Fibroblast of skin of right biceps (primary cell): ENCODE results near the gene PTGES2.
A peak's percentile ranks its signal among the peaks of the same experiment; 100 is the strongest.
"Not testable (repeated sequence)": the region's sequence is repeated elsewhere in the genome, so short reads cannot be mapped to it uniquely, and the experiment has no call there.

Source experiments
- DNase-seq: peaks from one replicate; pipeline ENCODE4 v3.0.0-alpha.2; 2013

Gene PTGES2

DNA sequence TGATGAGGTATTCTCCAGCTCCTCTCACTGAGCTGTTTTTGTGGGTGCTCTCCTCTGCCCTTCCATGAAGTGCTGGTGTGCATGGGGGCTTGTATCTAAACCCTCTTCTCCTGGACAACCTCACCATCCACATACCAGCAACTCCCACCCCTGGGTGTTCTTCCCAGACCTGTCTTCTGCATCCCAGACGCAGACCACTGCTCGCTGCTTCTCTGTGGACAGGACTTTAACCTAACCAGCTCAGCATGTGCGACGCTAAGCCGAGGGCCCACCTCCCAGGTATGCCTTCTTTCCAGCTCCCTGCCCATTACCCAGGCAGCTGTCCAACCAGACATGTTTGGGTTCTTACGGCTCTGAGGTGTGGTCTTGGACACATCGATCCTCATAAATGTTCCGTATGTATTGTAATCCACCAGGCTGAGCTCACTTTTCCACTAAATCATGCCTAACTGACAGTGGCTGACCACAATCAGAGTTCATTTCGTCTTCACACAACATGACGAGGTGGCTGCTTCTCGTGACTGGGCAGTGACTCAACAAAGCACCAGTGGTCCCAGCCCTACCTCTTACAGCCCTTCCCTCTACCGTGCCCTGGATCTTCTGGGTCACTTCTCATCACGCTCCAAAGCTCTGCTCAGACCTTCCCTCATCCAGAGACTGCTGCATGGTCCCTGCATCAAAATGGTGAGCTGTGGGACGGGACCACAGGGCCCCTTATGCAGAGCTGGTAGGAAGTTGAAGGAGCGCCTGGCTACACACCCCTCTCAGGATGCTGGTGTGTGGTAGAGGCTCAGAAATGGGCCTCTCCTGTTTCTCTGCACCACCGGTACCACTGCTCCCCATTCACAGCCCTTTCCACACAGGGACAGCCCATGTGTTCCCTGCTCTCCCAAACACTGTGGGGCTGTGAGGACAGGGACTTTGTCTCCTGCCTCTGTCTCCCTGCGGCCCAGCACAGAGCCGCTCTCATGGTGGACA, 9.6 kb upstream of the PTGES2 start:
- peak; percentile 83 for DNase-seq

DNA sequence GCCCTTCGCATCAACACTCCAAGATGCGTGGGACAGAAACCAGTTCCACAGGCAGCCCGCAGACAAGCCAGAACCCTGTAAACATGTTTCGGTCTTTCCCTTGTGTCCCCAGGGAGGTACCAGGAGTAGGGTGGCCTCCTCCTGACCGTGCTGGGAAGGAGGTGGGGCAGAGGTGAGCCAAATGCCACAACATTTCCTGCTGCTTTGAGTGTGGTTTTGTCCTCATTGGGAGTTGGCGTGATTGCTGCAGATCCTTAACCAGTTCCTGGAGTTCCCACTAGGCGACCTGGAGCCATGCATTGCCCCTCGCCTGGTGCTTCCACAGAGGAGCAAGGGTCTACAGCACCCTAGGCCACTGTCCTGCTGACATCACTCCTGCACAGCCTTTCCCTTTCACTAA, 8.0 kb upstream of the PTGES2 start:
- not testable (repeated sequence) for DNase-seq

DNA sequence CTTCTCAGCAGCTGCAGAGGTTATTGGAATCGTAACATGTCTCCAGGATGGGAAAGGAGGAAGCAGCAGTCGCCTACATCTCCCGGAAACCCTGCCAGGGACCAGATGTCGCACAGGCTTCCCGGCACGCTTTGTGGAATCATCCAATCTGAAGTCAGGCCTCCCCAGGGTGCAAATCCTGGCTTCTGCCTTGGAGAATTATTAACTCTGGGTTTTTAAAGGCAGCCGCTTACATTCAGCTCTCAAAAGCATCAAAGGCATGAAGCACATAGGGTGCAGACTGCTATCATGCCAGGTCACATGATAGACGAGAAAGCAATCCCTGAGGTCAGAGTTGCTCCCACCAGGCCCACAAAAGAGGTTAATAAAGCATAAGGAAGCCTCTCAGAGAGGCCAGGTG, 4.6 kb upstream of the PTGES2 start:
- not testable (repeated sequence) for DNase-seq

DNA sequence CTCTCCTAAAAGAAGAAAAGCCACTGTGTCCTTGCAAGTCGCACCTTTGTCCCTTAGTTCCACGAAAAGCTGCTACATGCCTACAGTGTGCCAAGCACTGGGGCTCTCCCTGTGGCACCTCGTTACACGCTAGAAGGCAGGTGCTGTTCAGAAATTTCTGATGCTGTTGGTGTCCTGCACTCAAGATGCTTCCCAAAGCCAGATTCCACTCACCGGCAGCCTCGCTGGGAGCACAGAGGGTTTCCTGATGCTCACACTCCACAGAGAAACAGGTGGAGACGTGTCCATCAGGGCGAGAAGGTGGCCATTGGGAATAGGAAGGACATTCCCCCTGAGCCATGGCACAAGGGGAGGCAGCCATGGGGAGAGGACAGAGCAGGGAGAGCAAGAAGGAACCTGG, 3.8 kb upstream of the PTGES2 start:
- not testable (repeated sequence) for DNase-seq

DNA sequence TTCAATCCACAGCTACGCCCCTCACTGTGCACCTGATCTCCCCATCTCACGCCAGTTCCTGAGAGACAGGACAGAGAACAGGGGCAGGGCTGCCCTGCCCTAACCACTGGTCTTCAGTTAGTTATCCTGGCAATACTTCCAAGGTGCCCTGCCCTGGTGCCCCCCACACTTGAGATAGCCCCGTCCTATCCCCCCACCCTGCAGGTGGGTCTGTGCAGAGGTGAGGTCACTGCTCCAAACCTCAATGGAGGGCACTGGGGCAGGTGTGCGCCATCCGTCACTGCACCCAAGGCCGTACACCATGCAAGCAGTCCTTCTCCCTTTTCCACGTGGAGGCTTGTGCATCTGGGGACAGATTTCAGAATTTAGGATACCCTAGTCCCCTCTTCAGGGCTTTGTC, 3.1 kb upstream of the PTGES2 start:
- not testable (repeated sequence) for DNase-seq

DNA sequence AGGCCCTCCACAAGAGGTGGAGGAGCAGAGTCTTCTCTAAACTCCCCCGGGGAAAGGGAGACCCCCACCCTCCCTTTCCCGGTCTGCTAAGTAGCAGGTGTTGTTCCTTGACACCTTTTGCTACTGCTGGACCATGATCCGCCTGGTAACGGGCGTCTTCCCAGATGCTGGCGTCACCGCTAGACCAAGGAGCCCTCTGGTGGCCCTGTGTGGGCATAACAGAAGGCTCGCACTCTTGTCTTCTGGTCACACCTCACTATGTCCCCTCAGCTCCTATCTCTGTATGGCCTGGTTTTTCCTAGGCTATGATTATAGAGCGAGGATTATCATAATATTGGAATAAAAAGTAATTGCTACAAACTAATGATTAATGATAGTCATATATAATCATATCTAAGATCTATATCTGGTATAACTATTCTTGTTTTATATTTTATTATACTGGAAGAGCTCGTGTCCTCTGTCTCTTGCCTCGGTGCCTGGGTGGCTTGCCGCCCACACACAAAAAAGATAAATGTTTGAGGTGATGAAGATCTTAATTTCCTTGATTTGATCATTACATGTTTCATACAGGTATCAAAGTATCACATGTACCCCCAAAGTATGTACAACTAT, 2.6 kb upstream of the PTGES2 start:
- not testable (repeated sequence) for DNase-seq

DNA sequence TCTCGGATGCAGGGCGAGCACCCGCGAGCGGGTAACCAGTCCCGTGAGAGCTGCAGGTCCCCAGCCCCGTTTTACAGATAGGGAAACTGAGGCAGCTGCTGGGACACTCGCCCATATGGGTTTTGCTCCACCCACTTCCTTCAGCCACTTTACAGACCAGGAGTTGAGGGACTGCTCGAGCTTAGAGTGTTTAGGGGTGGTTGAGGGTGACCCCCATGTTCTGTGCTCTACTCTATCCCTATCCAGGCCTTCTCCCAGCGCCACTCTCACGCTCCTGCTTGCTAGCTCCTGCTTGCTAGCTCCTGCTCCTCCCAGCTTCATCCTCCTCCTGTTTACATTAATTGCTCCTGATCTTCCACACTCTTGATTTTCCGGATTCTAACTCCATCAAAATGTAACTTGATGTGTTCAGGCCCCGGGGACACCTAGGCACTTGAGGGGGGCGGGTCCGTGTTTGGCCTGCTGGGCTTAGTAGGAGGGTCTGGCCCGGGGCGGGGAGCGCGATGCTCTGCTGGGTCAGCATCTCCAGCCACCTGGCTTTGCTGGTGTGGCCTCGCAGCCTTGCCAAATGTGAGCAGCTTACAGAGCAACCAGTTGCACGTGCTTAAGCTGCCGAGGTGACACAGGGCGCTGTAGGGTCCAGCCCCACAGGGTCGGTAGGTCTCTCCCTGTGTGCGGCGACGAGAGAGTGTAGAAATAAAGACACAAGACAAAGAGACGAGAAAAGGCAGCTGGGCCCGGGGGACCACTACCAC, 1.5 kb upstream of the PTGES2 start:
- no peak for DNase-seq

DNA sequence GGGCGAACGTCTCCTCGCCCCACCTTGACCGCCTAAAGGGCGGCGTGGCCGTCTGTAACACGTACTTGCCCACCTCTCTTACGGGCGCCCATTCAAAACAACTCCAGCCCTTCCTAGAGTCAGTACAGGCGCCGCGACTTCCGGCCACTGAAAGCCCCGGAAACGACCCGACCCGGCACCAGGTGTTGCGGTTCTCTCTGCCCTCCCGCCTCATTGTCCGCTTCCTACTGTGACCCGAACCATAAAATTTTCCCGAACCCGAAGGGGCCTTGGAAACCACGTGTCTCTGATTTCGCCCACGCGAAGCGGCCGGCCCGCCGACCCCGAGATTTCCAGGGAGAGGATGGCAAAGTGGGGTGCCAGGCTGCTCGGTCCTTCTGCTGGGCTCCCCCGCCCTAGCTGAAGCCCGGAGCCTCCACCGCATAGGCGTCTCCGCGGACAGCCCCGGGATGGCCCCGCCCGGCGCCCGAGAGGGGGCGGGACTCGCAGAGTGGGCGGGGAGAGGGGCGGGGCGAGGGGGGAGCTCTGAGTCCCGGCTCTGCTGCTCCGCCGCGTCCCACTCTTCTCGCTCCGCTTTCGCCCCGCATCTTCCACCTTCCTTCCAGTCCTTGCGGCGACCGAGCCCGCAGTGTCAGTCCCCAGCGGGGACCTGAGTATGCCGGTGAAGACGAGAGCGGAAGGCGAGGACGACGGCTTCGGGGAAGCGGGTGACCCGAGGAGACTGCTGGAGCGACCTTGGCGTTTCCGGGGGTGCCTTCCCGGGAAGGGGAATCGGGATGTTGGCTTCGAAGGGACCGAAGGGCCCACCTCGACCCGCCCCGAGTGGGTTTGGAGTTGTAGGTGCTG, 684 bp upstream of the PTGES2 start:
- DNase-seq, result peak; percentile 94

DNA sequence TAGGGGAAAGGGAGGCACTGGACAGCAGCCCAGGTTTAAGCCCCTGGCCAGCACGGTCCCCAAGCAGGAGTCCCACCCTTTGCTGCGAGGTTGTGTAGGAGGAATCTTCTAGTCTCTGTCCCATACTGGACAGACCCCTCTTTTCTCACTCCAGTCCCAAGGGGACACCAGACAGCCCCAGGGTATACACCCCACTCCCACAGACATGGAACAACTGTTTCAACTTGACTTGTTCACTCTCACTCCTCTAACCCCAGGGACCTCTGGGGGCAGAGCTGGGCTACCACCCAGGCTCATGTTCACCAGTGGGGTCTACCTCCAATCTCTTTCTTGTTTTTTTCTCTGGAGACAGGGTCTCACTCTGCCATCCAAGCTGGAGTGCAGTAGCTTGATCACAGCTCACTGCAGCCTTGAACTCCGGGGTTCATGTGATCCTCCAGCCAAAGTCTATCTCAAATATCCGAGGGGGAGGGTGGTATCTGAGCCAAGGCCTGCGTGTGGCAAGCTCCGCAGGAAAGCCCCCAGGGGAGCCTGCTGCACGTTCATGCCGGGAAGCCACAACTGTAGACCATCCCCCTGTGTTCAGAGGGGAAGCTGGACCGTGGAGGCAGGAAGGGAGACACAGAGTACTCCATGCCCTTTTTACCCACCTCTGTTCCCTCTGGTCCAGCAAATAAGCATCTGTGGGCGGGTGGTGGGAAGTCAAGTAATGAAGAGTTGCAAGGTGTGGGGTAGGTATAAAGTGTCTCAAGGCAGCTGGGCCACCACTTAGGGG, 1.8 kb downstream of the PTGES2 start:
- peak; percentile 18 for DNase-seq

DNA sequence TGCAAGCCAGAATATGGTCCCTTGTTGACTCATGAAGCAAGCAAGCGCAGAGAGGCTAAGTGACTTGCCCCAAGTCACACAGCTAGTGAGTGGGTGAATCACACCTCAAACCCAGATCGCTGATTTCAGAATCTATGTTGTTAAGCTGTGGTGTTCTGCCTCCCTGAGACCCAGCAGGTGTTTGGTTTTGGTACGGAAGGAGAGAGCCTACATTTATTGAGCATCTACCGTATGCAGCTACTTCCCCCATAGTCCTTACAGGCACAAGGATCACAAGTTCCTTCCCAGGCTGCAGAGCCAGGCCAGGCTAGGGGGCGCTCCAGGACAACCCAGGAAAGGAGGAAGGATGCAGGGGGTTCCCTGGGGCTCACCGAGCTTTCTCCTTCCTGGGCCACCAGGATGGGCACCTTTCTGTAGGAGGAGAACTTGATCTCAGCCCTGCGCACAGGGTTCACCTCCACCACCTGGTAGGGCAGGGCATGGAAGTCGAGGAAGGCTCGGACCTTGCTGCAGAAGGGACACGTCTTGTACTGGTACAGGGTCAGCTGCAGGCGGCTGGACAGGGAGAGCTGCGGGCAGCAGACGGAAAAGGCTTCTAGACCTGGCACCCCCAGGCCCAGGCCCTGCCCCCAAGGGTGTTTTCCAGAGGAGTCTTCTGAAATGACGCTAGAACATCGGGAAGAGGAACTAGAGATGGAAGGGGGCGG, 2.5 kb downstream of the PTGES2 start:
- DNase-seq, result peak; percentile 52

DNA sequence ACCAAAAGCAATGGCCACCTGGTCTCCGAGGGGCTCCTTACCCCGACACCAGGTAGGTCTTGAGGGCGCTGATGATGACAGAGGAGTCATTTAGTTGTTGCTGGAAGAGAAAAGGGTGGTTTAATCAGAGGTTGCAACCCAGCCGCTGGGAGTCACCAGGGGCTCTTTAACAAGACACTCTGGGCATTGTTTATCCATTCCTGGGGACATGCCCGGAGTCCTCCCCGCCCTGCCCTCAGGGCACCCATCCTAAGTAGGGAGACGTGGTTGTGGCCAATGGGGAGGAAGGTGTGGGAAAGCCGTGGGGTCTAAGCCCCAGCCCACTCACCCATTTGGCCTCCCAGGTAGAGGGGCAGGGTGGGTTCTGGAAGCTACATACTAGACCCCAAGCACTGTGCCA, 3.1 kb downstream of the PTGES2 start:
- DNase-seq, result no peak

DNA sequence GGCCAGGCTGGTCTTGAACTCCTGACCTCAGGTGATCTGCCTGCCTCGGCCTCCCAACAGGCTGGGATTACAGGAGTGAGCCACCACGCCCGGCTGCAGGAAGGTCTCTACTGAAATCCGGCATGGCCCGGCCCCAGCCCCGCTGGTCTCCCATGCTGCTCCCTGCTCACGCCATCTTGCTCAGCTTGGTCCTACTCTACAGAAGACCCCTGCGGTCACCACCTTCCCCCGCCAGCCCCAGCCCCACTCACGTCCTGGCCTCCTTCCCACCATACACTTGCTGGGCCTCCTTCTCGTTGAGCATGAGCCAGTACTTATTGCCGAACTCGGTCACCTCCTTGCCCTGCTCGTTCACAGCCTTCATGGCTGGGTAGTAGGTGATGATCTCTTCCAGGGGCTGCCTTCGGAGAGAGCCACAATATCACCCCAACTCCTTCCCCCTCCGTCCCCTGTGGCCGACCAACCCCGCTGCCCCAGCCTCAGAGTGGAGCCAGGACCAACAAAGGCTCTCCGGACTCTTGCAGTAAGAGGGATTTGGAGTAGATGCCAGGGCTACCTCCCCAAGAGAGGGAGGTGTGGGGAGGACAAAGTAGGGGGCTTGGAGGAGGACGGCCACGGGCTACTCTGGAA, 4.0 kb downstream of the PTGES2 start:
- DNase-seq, result no peak

DNA sequence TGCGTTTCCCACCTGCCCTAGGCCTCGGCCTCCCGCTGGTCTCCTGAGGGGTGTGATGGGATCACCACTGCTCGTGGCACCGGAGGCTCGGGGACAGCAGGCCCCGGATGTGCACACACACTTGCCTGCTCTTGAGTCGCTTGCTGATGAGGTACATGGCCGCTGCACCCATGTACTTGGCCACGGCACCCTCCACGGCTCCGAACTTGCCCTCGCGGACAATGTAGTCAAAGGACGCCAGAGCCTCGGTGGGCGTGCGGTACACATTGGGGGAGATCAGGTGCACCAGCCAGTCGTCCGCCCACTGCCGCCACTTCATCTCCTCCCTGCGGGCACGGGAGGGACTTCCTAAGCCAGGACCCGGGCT, 4.7 kb downstream of the PTGES2 start:
- no peak for DNase-seq

DNA sequence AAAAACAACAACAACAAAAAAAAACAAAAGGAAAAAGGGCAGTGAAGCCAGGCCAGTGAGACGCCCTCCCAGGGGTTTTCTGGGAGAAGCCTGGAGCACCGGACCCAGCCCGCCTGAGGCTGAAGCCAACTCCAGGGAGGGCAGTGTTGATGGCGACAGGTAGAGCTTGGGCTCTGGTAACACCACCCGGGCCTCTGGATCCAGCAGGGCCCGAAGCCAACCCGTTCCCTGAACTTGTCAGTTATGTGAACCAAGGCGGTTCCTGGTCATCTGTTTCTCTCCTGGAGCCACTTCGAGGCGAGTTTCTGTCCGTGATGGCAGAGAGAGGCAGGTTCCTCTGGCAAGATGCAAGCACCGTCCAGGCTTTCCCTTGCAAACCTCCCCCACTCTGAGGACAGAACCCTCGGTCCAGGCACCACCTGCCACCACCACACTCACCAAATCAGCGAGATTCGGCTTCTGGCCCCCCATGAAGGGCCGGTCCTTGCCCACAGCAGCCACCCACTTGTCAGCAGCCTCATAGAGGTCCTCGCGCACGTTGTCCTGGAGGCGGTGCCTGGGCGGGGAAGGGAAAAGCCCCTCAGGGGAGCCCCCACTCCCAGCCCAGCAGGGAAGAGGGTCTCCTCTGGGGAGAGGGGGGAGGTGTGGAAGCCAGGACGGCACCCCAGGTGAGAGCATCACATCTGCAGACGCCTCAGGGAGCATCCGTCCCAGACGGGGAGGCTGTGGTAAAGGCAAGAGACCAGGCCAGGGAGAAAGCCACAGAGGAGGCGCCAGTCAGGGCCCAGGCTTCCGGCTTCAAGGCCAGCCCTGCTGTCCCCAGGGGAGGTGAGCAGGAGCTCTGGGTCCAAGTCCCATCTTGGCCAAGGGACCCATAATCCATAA, 5.4 kb downstream of the PTGES2 start:
- DNase-seq, result no peak

DNA sequence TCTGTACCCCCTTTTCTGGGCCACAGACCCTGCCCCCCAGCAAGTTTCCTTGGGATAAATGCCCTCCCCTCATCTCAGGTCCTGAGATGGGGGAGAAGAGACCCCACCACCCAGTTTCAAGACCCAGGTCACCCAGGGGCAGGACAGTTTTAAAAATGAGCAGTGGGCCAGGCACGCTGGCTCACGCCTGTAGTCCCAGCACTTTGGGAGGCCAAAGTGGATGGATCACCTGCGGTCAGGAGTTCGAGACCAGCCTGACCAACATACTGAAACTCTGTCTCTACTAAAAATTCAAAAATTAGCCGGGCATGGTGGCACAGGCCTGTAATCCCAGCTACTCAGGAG, 6.1 kb downstream of the PTGES2 start:
- DNase-seq, result no peak

DNA sequence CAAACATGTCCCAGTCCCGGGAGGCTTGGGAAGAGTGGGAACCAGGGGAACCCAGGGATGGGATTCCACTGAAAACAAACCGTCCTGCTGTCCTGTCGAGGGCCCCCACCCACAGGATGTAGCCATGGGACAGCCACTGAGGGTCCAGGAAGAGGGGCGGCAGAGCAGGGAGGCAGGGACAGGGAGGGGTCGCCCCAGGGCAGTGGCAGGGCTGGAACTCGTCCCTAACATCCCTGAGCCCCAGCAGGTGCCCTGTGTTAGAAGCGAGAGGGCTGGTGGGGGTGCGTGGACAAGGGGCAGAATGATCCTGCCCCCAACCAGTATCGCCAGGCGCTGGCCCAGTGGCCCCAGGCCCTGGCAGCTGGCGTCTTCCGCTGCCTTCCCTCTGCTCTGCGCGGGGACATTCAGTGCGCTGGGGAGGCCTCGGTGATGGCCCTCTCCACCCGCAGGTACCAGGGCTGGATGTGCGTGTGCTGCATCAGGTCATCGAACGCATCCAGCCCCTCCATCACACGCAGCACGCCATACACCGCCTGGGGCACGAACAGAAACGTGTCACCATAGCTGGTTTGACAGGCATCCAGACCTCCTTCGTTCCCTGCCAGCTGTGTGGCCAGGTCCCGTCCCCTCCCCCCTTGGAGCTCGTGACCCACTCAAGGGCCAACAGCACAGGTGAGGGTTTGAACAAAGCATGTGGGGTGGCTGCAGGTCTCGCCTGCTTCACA, 6.6 kb downstream of the PTGES2 start:
- no peak for DNase-seq

DNA sequence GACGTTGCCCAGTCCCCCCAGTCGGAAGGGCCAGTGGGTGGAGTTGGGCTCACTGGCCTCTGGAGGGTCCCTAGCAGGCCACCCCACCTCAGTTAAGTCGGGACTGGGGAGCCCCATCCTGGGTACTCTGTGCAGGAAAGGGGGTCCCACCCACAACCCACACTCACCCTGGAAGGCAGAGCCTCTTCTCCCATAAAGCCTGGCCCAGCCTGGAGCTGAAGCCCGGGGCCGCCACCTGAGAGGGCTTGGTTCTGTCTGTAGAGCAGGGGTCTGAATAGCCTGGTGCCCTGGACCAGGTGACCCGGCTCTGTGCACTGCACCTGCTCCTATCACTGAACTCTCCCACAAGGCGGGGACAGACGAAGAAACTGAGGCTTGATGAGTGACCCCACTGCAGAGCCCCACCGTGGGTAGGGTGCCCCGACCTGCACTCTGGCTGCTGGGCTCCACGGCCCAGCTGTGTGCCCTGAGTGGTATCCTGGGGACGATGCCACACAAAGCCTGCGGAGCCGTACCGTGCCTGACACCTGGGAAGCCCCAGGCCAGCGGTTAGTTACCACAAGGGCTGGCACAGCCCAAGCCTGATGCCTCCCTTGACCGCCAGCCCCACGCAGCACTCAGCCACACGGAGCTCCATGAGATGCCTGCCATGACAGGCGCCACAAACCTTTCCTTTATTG, 7.3 kb downstream of the PTGES2 start:
- DNase-seq, result no peak

DNA sequence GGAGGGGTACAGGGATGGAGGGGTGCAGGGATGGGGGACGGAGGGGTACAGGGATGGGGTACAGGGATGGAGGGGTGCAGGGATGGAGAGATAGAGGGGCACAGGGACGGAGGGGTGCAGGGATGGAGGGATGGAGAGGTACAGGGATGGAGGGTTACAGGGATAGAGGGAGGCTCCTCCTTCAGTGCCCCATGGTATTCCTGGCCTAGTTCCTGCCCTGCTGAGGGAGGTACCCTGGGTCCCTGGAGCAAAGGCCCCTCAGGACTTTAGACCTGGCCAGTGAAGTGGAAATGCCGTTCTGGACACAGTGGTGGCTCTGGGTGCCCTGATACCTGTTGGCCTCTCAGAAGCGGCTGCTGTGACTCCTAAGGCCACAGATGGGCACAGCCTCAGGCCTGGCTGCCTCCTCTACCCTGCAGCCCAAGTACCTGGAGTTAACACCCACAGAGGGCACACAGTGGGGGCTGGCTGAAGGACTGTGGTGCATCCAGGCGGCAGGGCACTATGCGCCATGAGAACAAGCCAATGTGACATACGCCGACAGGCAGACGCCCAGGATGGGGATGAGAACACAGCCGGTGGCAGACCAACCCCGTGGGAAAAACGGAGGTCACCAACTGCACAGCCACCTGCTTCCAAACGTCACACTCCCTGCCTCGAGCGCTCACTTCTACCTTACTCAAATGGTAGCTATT, 8.4 kb downstream of the PTGES2 start:
- no peak for DNase-seq
